PC-9 (cell line): Measurements from ENCODE around the gene ADGRB3. TPM values are rescaled to one million over a fixed set of nuclear protein-coding genes. Genes with fewer than 3 reads are reported as not detected.

Source experiments
- BruUV-seq: library from RNA; stranded (reverse); fragments of 400-500 nt; replicated peaks from 2 replicates; lab custom pipeline; 2021; lab: Mats Ljungman, UMichigan
- CTCF ChIA-PET: fragments of 300-600 bp; sonication (Branson Sonifier 250); formaldehyde crosslinking; loops from one replicate; lab custom pipeline; 2022; ENCODE audit warnings: antibody characterized with exemption; lab: Charles Lee
- POLR2A ChIA-PET: fragments of 300-600 bp; sonication (Branson Sonifier 250); formaldehyde crosslinking; loops from one replicate; lab custom pipeline; 2022; ENCODE audit warnings: antibody characterized with exemption; ENCODE audit not compliant: unreplicated experiment; lab: Charles Lee
- DNase-seq, 2 experiments: peaks; one replicate each; pipeline versions ENCODE4 v3.0.0 to v3.0.0-alpha.2; 2015 to 2022; ENCODE audit warnings: mixed read lengths in 1 of 2
- H2AFZ ChIP-seq: fragments of 200-600 bp; sonication (generic); 2 replicates; pipeline ENCODE4 v1.8.1; 2017; ENCODE audit warnings: antibody characterized with exemption
- H3F3A ChIP-seq: fragments of 200-600 bp; sonication (generic); 2 replicates; pipeline ENCODE4 v1.8.1; 2017; ENCODE audit warnings: antibody characterized with exemption, mild to moderate bottlenecking, low read depth; ENCODE audit not compliant: insufficient read depth
- H3K27ac ChIP-seq: fragments of 200-600 bp; sonication (generic); 2 replicates; pipeline ENCODE4 v1.6.1; 2016; ENCODE audit warnings: mixed run types
- H3K27me3 ChIP-seq: fragments of 200-600 bp; sonication (generic); 2 replicates; pipeline ENCODE4 v1.6.1; 2016; ENCODE audit warnings: low read depth, mixed run types; ENCODE audit not compliant: insufficient read depth
- H3K36me3 ChIP-seq: fragments of 200-600 bp; sonication (generic); 2 replicates; pipeline ENCODE4 v1.6.1; 2016; ENCODE audit warnings: low read depth, mixed run types
- H3K4me1 ChIP-seq: fragments of 200-600 bp; sonication (generic); replicated peaks from 2 replicates; pipeline ENCODE4 v1.6.1; 2016; ENCODE audit warnings: mixed run types; ENCODE audit not compliant: insufficient read depth
- H3K4me2 ChIP-seq: fragments of 200-600 bp; sonication (generic); 2 replicates; pipeline ENCODE4 v1.6.1; 2017; ENCODE audit warnings: mixed run types
- H3K4me3 ChIP-seq: fragments of 200-600 bp; sonication (generic); 2 replicates; pipeline ENCODE4 v1.6.1; 2016; ENCODE audit warnings: mixed run types
- H3K79me2 ChIP-seq: fragments of 200-600 bp; sonication (generic); 2 replicates; pipeline ENCODE4 v1.6.1; 2017; ENCODE audit warnings: low read depth, mixed run types
- H3K9me2 ChIP-seq: fragments of 200-600 bp; sonication (generic); 2 replicates; pipeline ENCODE4 v1.8.1; 2017; ENCODE audit warnings: mild to moderate bottlenecking; ENCODE audit not compliant: insufficient read depth
- H3K9me3 ChIP-seq: fragments of 200-600 bp; sonication (generic); 2 replicates; pipeline ENCODE4 v1.8.1; 2016; ENCODE audit warnings: low read depth; ENCODE audit not compliant: insufficient read depth
- H4K20me1 ChIP-seq: fragments of 200-600 bp; sonication (generic); 2 replicates; pipeline ENCODE4 v1.8.1; 2017; ENCODE audit not compliant: insufficient read depth
- EZH2 ChIP-seq: fragments of 200-600 bp; sonication (generic); IDR thresholded peaks from 2 replicates; pipeline ENCODE4 v1.8.0; 2017; ENCODE audit warnings: antibody characterized with exemption, low read depth
- intact Hi-C: fragments of 100-400 bp; cut with micrococcal nuclease; formaldehyde crosslinking; loops from one replicate; pipeline ENCODE4 v1.10.0; 2022; ENCODE audit not compliant: unreplicated experiment
- total RNA-seq: library from RNA; stranded (reverse); gene quantifications from 2 replicates; pipeline ENCODE4 v1.2.3, GENCODE V29; 2021
- TF ChIP-seq, protein P1 (sequence below): fragments of 200-600 bp; sonication (generic); conservative IDR thresholded peaks from 2 replicates; pipeline ENCODE4 v1.6.1; 2017; ENCODE audit warnings: mixed run types, antibody characterized with exemption, mild to moderate bottlenecking, moderate library complexity

ADGRB3 gene
- total RNA-seq, 1 experiment from 2014 or later = not detected

- H2AFZ ChIP-seq = no peak overlapping the region
- TF ChIP-seq, protein P1, sequence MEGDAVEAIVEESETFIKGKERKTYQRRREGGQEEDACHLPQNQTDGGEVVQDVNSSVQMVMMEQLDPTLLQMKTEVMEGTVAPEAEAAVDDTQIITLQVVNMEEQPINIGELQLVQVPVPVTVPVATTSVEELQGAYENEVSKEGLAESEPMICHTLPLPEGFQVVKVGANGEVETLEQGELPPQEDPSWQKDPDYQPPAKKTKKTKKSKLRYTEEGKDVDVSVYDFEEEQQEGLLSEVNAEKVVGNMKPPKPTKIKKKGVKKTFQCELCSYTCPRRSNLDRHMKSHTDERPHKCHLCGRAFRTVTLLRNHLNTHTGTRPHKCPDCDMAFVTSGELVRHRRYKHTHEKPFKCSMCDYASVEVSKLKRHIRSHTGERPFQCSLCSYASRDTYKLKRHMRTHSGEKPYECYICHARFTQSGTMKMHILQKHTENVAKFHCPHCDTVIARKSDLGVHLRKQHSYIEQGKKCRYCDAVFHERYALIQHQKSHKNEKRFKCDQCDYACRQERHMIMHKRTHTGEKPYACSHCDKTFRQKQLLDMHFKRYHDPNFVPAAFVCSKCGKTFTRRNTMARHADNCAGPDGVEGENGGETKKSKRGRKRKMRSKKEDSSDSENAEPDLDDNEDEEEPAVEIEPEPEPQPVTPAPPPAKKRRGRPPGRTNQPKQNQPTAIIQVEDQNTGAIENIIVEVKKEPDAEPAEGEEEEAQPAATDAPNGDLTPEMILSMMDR = no peak
- no peak for TF ChIP-seq EZH2
- DNase-seq = no peak
- CTCF ChIA-PET = no interaction called here
- no peaks in the 10 kb centered on the region for H3K36me3 ChIP-seq
- H3K27me3 ChIP-seq = no peaks in the 10 kb centered on the region
- H3K79me2 ChIP-seq = no peaks in the 10 kb centered on the region
- H3K4me3 ChIP-seq = no peak overlapping the region
- H3K4me1 ChIP-seq = no peaks in the 10 kb centered on the region
- H3K27ac ChIP-seq = no peak overlapping the region
- POLR2A ChIA-PET = no interaction called here
- no peaks in the 10 kb centered on the region for H3F3A ChIP-seq
- no TSS peak for BruUV-seq
- H3K9me2 ChIP-seq = no peaks in the 10 kb centered on the region
- H3K4me2 ChIP-seq = no peak overlapping the region
- intact Hi-C loops = no loop called here
- no peaks in the 10 kb centered on the region; the same call in 1 of the 2 replicates for H3K9me3 ChIP-seq
- no peaks in the 10 kb centered on the region for H4K20me1 ChIP-seq
These were observed 773.8 kb downstream of the ADGRB3 start for GRCh38 chr6:69408886-69409285.

DNA sequence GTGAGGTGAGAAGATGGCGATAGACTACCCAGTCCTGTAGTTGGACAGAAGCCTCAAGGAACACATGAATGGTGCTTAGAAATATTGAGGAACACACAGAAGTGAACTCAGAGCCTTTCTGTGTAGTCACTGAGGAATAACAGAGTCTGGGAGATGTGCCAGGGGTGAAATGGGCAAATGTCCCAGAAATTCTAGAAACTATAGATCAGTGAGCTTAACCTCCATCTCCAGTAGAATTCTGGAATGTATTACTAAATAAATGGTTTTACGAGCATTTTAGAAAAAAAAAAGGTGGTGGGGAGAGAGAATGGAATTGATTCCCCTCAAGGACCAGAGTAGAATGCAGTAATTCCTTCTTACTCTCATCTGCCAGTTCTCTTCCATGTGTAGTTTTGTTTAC lies 781.7 kb downstream of the ADGRB3 start:
- Histone ChIP-seq H3K4me1 (no peaks in the 10 kb centered on the region), H3K4me3 (no peak overlapping the region), H3K27ac (no peak overlapping the region), H3F3A (no peaks in the 10 kb centered on the region), H4K20me1 (no peaks in the 10 kb centered on the region), H2AFZ (no peak overlapping the region), H3K36me3 (no peaks in the 10 kb centered on the region), H3K9me3 (no peaks in the 10 kb centered on the region), H3K4me2 (no peak overlapping the region), H3K79me2 (no peaks in the 10 kb centered on the region), H3K27me3 (no peaks in the 10 kb centered on the region), H3K9me2 (no peaks in the 10 kb centered on the region)
- intact Hi-C loops = no loop called here
- TF ChIP-seq, protein P1 = no peak
- TF ChIP-seq EZH2 = no peak
- ChIA-PET CTCF (no interaction called here), POLR2A (no interaction called here)
- no TSS peak for BruUV-seq
- no peak for DNase-seq

DNA sequence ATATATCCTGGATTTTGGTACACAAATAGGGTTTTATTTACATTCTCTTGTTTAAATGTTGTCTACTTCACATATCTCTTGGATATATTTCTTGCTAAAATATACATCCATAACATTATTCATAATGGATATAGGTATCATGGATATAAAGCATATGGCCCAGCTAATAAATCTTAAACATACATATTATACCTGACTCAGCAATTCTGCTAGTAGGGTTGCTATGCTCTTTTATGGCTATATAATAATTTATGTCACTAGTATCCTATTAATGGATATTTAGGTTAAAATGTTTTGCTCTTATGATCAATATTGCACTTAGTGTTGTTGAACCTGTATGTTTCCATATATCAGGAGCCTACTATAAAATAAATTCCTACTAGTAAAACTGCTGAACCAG lies 786.2 kb downstream of the ADGRB3 start:
- no peak overlapping the region for H3K4me2 ChIP-seq
- no peaks in the 10 kb centered on the region for H3K4me1 ChIP-seq
- CTCF ChIA-PET = no interaction called here
- TF ChIP-seq, protein P1 = no peak
- no peak for TF ChIP-seq EZH2
- no peaks in the 10 kb centered on the region for H3K36me3 ChIP-seq
- no peaks in the 10 kb centered on the region for H3K9me3 ChIP-seq
- no peaks in the 10 kb centered on the region for H3K79me2 ChIP-seq
- H2AFZ ChIP-seq = no peak overlapping the region
- intact Hi-C loops = no loop called here
- H4K20me1 ChIP-seq = no peaks in the 10 kb centered on the region
- no peak overlapping the region for H3K4me3 ChIP-seq
- H3K9me2 ChIP-seq = no peaks in the 10 kb centered on the region
- no TSS peak for BruUV-seq
- no peaks in the 10 kb centered on the region for H3F3A ChIP-seq
- H3K27me3 ChIP-seq = no peaks in the 10 kb centered on the region
- DNase-seq = no peak
- POLR2A ChIA-PET = no interaction called here
- H3K27ac ChIP-seq = no peak overlapping the region
